HG03108 (cell line): ENCODE results near the gene FNDC10.

Experiments used
- ATAC-seq: cut with Tn5 transposase; IDR thresholded peaks from one replicate; pipeline ENCODE4 v1.9.1; 2021; ENCODE audit warnings: moderate library complexity; ENCODE audit not compliant: unreplicated experiment

FNDC10 gene

DNA sequence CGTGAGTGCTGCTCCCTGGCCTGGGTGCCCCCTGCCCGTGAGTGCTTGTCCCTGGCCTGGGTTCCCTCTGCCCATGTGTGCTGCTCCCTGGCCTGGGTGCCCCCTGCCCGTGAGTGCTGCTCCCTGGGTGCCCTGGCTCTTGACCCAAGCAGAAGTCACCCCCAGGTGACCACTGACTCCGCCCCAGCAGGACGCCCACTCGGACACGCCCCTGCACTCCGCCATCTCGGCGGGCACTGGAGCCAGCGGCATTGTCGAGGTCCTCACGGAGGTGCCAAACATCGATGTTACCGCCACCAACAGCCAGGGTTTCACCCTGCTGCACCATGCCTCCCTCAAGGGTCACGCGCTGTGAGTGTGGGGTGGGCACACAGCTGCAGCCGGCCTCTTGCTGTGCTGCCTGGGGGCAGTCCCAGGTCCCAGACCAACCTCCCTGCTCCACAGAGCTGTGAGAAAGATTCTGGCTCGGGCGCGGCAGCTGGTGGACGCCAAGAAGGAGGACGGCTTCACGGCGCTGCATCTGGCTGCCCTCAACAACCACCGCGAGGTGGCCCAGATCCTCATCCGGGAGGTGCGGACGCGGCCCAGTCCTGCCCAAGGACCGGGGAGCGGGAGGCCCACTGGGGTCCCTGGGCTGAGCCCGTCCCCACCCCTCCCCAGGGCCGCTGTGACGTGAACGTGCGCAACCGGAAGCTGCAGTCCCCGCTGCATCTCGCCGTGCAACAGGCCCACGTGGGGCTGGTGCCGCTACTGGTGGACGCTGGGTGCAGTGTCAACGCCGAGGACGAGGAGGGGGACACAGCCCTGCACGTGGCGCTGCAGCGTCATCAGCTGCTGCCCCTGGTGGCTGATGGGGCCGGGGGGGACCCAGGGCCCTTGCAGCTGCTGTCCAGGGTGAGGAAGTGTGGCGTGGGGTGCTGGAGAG lies 28.2 kb upstream of the FNDC10 start:
- no peak for ATAC-seq

DNA sequence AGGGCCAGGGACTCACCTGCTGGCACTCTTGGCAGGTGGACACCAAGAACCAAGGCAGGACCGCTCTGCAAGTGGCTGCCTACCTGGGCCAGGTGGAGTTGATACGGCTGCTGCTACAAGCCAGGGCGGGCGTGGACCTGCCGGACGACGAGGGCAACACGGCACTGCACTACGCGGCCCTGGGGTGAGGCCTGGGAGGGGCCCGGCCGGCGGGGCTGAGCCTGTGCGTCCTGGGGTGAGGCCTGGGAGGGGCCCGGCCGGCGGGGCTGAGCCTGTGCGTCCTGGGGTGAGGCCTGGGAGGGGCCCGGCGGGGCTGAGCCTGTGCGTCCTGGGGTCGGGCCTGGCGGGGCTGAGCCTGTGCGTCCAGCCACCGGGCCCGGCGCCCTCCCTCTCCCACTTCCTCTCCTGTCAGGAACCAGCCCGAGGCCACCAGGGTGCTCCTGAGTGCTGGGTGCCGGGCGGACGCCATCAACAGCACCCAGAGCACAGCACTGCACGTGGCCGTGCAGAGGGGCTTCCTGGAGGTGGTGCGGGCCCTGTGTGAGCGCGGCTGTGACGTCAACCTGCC lies 27.4 kb upstream of the FNDC10 start:
- no peak for ATAC-seq

DNA sequence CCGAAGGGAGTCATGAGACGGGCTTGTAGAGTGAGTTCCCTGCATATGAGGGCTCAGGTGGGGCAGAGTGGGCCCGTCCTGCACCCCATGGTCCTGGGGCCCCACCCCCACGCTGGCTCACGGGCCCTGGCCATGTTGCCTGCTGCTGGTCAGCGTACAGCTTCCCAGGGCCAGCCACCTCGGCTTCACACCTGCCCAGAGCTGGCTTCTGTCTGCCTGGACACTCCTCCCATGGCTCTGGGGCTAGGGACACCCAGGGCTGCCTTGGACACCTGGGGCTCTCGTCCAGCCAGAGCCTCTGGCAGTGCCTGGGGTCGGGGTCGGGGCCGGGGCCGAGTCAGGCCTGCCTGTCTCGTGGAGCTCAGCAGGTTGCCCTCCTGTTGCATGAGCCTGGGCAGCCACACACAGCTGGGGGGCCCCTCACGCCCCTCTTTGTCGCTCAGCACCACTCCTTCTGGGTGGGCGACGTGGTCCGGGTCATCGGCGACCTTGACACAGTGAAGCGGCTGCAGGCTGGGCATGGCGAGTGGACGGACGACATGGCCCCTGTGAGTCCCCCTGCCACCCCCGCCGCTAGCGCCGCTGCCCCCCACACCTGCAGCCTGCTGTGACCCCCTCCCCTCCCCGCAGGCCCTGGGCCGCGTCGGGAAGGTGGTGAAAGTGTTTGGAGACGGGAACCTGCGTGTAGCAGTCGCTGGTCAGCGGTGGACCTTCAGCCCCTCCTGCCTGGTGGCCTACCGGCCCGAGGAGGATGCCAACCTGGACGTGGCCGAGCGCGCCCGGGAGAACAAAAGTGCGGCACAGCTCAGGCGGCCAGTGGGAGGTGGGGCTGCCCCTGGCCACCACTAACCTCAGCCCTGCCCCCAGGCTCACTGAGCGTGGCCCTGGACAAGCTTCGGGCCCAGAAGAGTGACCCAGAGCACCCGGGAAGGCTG lies 26.5 kb upstream of the FNDC10 start:
- no peak for ATAC-seq

DNA sequence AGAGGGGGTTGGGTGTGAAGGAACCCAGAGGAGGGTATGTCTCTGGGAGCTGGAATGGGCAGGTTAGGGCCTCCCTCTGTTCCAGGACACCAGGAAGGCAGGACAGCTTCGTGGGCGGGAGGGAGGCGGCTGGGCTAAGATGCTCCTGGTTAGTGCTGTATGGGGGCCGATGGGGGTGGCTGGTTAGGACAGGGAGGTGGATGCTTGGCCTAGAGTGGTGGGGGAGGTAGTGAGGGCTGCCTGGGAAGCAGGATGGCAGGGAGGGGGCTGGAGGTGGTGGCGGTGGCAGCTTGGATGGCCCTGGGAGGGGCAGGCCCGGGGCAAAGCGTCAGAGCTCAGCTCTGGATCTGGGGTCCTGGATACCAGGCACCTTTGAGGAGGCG lies 25.9 kb upstream of the FNDC10 start:
- ATAC-seq, result no peak

DNA sequence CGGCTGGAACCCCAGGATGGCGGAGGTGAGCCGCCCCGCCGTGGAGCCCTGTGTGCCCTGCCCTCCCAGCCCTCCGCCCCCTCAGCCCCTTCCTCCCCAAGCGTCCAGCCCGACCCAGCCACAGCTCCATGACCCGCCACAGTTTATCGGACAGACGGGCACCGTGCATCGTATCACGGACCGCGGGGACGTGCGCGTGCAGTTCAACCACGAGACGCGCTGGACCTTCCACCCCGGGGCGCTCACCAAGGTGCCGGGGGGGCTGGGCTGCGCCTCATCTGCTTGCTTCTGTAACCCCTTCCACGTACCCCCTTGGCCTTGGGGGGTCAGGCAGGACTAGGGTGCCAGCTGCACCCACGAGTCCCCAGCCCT lies 25.5 kb upstream of the FNDC10 start:
- ATAC-seq, result no peak

DNA sequence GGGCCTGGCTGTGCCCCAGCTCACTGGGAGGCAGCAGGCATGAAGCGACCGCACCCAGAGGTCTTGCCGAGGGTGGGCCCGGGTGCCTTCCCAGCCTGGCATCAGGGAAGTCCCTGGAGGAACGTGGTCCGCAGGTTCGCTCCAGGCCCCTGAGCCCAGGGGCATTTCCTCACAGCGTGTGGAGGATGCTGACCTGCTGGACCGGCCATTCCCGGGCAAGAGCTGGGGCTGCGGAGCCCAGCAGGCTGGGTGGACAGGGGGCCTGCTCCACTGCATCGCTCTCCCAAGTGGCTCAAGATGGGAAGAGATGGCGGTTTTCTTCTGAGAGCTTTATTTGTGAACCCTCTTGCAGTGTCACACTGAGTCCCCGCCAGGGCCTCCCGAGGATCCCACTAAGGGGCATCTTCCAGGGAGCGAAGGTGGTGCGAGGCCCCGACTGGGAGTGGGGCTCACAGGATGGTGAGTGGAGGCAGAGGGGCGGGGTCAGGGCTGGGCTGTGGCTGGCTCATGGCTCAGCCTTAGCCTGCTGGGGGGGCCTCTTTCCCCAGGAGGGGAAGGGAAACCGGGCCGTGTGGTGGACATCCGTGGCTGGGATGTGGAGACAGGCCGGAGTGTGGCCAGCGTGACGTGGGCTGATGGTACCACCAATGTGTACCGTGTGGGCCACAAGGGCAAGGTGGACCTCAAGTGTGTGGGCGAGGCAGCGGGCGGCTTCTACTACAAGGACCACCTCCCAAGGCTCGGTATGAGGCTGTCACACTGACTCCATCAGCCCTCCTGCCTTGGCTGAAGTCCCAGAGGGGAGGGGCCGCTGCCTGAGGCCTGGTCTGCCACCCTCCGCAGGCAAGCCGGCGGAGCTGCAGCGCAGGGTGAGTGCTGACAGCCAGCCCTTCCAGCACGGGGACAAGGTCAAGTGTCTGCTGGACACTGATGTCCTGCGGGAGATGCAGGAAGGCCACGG lies 24.8 kb upstream of the FNDC10 start:
- no peak for ATAC-seq

DNA sequence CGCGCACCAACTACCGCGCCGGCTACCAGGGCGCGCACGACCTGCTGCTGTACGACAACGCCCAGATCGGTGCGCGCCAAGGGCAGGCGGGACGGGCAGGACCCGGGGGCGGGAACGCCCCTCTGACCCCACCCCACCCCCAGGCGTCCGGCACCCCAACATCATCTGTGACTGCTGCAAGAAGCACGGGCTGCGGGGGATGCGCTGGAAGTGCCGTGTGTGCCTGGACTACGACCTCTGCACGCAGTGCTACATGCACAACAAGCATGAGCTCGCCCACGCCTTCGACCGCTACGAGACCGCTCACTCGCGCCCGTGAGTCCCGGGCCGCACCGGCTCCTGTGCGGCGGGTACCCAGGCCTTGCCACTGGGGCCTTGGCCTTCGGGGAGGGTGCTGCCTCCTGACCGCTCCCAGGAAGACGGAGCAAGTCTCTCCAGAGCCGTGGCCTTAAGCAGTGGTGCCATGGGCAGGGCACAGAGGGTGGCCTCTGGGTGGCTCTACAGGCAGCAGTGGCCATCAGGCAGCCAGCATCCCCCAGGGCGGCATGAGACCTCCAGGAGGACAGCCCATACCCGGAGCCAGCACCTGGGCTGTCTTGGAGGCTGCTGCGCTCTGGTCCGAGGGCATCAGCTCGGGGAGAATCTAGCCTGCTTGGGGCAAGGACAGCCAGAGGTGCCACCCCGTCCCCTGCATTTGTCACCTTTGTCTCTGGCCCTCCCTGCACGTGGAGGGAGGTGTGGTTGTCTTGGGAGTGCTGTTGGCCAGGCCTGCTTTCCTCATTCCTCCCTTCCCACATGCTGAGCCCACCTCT lies 23.9 kb upstream of the FNDC10 start:
- ATAC-seq, result no peak

DNA sequence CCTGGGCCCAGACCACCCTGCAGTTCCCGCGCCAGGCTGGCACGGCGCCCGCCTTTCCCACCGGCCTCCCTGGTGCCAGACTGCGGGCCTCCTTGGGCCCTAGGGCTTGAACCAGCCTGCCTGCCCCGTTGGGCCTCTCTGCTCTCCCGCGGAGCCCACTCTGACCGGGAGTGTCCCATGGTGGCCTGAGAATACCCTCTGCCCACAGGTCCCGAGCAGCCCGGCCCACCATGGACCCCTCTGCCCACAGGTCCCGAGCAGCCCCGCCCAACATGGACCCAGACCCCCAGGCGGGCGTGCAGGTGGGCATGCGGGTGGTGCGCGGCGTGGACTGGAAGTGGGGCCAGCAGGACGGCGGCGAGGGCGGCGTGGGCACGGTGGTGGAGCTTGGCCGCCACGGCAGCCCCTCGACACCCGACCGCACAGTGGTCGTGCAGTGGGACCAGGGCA lies 23.3 kb upstream of the FNDC10 start:
- ATAC-seq, result no peak

DNA sequence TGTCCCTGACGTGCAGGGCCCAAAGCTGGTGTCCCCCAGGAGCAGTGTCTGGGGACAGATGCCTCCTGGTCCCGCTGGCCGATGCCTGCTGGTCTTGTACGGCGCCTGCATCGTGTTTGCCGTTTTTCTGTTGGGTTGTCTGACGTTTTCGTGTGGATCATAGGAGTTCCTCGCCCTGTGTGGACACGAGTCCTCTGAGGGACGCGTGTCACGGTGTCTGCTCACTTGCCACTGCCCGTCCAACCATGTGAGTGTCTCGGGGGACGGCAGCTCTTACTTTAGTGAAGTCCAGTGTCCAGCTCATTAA lies 22.8 kb upstream of the FNDC10 start:
- no peak for ATAC-seq

DNA sequence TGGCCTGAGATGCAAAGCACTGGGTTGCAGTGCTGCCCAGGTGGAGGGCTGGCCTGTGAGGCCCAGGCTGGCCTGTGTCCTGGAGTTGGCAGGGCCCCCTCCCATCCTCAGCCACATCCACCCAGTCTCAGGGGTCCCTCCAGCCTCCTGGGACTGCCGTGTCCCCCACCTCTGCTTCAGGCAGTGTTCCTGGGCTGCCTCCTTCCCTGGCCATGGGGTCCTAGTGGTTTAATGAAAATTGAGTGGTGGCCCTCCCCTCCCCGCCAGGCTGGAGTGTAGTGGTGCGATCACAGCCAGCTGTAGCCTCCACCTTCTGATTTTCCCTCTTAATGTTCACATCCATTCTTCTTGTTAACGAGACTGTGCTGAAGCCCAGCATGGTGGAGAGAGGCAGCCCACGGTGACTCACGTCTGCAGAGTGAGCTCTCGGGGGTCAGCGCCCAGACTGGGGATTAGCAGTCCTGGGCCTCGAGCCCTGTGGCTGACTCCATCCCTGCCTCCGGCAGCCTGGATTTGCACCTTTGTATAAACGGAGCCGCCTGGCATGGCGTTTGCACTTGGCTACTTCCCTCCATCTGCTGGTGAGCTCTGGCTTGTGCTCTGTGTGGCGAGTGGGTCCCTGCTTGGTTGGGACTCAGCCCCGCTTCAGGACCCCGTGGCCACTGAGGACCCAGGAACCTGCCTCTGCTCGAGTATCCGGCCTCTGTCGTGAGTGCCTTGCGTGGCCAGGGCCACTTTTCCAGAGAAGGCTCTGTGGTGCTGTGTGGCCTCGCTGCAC lies 22.3 kb upstream of the FNDC10 start:
- no peak for ATAC-seq

DNA sequence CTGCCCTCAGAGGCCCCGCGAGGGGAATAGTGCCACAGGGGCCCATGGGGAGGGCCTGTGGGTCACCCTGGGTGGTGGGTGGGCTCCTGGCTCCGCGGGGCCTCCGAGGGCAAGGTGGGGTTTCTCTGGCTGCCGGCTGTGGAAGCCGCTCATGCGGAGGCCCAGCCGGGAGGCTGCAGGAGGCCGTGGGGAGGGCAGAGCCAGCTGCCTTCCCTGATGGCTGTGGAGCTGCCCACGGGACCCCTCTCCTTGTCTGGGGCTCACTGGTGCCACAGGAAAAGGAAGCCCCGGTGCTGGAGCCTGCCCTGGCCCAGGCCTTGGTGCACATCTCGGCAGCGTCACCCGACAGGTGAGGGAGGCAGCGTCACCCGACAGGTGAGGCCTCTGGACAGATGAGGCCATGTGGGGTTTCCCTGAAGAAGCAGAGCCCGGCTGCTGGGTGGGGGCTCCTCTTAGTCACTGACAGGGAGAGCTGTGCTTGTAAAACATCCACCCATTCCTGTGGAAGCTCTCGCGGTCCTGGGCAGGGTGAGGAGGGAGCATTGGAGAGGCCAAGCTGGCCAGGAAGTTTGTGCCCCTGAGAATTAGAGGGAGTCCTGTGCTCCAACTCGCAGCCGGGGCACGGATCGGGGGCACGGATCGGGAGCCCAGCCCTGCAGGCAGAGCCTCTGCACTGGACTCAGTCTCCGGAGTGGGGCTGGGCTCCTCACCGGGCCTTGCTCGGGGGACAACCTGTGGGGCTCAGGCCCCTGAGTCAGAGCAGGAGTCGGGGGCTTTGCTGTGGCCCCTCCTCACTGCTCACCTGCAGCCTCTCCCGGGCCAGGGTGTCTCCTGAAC lies 21.5 kb upstream of the FNDC10 start:
- no peak for ATAC-seq

DNA sequence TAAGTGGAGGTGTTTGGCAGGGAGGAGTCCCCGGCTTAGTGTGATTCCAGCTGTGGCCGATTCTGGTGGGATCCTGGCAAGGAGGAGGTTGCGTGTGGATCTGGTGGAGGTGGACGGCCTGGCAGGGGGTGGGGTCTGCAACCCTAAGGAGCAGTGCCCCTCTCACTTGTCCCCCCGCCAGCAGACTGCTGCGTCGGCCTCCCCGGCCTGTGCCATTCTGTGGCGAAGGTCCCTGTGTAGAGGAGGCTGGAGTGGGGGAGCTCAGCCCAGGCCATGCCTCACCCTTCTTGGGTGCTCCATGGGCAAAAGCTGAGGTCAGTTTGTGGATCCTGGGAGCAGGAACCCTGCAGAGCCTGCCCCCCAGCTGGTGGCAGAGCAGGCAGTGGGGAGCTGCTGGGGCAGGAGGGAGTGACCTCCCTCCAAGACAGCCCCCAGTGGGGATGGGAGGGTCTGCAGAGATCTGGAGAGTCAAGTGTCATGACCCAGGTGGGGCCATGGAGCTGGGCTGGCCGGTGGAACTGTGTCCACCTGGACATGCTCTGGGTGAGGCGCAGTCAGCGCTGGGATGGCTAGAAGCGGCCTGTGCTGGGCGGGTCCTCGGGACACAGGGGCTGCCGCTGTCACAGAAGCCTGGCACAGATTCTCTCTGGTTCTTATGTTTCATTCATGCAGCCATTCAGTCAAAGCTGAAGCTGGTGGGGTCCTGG lies 20.7 kb upstream of the FNDC10 start:
- ATAC-seq, result no peak

DNA sequence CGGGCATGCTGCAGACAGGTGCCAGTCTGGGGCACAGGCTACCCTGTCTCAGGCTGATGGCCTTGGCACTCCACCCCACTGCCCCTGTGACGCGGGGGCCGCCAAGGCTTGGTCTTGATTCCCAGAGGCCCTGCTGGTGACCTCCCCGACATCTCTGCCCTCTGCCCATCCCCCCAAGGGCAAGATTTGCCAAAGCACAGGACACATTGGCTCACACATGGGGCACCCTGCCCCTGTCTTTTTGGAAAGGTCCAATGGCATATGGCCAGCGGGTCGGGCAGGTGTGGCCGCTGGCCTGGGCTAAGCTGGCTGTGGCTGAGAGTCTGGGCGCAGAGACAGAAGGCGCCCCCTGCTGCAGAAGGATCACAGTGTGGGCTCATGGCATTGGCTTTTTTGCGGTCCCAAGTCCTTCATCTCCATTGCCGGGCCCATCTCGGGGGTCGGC lies 20.0 kb upstream of the FNDC10 start:
- ATAC-seq, result no peak

DNA sequence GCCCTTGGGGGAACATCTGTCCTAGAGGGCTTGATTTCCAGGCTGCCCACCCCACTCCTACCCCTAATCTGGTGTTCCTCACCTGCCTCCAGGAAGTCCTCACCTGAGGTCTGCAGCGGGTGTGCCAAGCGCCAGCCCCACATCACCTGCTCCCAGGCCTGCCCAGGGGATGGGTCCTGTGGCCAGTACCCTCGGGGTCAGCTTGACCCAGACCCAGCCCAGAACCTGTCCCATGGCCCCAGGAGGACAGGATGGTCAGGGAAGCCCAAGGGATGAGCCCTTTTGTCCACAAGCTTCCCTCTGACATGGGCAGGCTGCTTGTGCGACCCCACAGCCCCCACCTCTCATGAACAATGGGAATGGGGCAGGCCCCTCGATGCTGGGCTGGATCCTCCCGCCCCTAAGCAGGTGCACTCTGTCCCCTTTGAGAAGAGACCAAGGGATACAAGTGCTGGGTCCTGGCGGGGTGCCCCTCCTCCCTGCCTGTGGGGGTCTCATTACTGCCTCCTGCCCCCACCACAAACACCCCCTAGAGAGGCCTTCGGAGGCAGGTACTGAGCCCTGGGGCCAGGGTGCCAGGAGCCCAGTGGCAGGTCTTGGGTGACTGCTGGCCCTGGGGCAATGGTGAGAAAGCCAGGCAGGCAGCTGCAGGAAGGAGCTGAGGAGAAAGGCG lies 18.6 kb upstream of the FNDC10 start:
- no peak for ATAC-seq

DNA sequence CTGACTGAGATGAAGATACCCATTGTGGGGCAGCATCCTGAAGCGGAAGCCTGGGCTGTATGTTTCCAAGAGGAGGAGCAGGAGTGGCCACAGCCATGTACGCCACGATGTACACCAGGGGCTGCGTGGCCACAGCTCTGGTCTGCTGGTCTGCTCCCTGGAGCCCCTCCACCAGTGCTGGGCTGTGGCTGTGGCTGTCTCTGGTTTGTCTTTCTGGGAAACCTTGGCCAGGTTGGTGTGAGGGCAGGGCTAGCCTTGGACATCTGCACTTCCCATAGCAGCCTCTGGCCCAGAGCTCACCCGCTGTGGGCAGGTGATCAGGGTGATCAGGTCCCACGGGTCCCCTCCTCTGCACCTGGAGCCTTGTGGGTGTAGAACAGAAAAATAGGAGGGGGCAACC lies 18.0 kb upstream of the FNDC10 start:
- no peak for ATAC-seq

DNA sequence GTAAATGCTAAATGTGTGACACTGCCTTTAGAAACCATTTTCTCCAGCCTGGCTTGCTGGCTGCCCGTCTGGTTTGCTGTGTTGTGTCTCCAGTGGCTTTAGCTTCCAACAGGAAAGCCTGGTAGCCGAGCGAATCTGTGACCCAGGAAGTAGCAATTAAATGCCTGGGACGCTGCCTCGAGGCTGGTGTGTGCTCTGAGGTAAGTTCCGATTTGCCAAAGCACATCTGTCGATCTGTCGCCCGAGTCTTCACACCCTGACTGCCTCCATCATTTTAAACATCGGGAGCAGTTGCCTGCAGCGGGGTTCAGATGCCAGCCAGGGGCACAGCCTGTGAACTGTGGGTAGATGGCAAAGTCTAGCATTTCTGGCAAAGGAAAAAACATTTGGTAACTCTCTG lies 17.6 kb upstream of the FNDC10 start:
- ATAC-seq, result no peak

DNA sequence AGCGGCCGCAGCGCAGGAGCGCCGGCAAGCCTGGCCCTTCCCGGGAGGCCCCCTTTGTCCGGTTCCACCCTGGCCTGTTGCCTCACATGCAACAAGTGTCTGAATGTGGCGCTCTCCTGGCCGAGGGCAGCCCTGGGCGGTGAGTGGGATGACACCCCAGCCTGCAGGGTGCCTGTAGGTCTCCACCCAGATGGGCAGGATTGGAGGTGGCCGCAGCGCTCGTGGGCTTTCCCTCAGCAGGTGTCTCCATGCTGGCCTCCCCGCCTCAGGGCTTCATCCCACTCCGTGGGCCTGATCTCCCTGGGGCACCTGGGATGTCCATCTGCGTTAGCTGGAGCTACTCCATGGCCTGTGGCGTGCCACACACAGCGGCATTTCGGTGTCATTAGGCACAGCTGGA lies 16.9 kb upstream of the FNDC10 start:
- ATAC-seq, result no peak
